CD8-positive, alpha-beta memory T cell (primary cell): ENCODE measurements around the gene ERGIC1. TPM values are rescaled to one million over a fixed set of nuclear protein-coding genes. Genes with fewer than 3 reads are reported as not detected.
A peak's percentile ranks its signal among the peaks of the same experiment; 100 is the strongest.

Experiments used
- CTCF ChIA-PET: fragments of 350-600 bp; sonication (Branson Sonifier 250); formaldehyde crosslinking; loops from one replicate; lab custom pipeline; 2021; ENCODE audit warnings: antibody characterized with exemption; lab: Charles Lee
- POLR2A ChIA-PET: fragments of 350-600 bp; sonication (Branson Sonifier 250); formaldehyde crosslinking; loops from one replicate; lab custom pipeline; 2021; ENCODE audit warnings: antibody characterized with exemption; lab: Charles Lee
- DNase-seq, 5 donors: peaks; one replicate each; pipeline versions ENCODE4 v3.0.0 to v3.0.0-alpha.2; 2020 to 2022; ENCODE audit warnings: mixed read lengths in 1 of 5
- H3K27ac ChIP-seq: one replicate; pipeline ENCODE4 v1.7.0; 2013; ENCODE audit warnings: low read depth, mild to moderate bottlenecking, low read length, moderate library complexity
- H3K27me3 ChIP-seq: 2 replicates; pipeline ENCODE4 v1.7.0; 2013; ENCODE audit warnings: low read length, mild to moderate bottlenecking; ENCODE audit not compliant: insufficient read depth, poor library complexity, severe bottlenecking
- H3K36me3 ChIP-seq: 2 replicates; pipeline ENCODE4 v1.7.0; 2013; ENCODE audit warnings: mild to moderate bottlenecking, low read length, moderate library complexity; ENCODE audit not compliant: insufficient read depth
- H3K4me1 ChIP-seq: 2 replicates; pipeline ENCODE4 v1.7.0; 2013; ENCODE audit warnings: mild to moderate bottlenecking, low read length, moderate library complexity; ENCODE audit not compliant: insufficient read depth
- H3K4me3 ChIP-seq: 2 replicates; pipeline ENCODE4 v1.7.0; 2013; ENCODE audit warnings: mild to moderate bottlenecking, low read length
- H3K9me3 ChIP-seq: 2 replicates; pipeline ENCODE4 v1.7.0; 2013; ENCODE audit warnings: mild to moderate bottlenecking, low read length
- H3K27ac Mint-ChIP-seq, 8 donors: one replicate each; pipeline ENCODE4 v1.8.0; 2020 to 2021; ENCODE audit warnings: mixed read lengths in 8 of 8, mild to moderate bottlenecking in 6 of 8, inconsistent platforms in 3 of 8, moderate library complexity in 3 of 8
- H3K27me3 Mint-ChIP-seq, 2 donors: one replicate each; pipeline ENCODE4 v1.8.0; 2020 to 2021; ENCODE audit warnings: mixed read lengths in 2 of 2, mild to moderate bottlenecking in 1 of 2, moderate library complexity in 1 of 2
- H3K36me3 Mint-ChIP-seq, 3 donors: one replicate each; pipeline ENCODE4 v1.8.0; 2020 to 2021; ENCODE audit warnings: mixed read lengths in 3 of 3, inconsistent platforms in 1 of 3, mild to moderate bottlenecking in 1 of 3
- H3K4me1 Mint-ChIP-seq, 3 donors: one replicate each; pipeline ENCODE4 v1.8.0; 2020 to 2021; ENCODE audit warnings: mixed read lengths in 3 of 3, inconsistent platforms in 1 of 3, mild to moderate bottlenecking in 1 of 3
- H3K4me3 Mint-ChIP-seq, 7 donors: one replicate each; pipeline ENCODE4 v1.8.0; 2020 to 2021; ENCODE audit warnings: mixed read lengths in 7 of 7, mild to moderate bottlenecking in 6 of 7, moderate library complexity in 4 of 7, inconsistent platforms in 2 of 7
- H3K9me3 Mint-ChIP-seq, 5 donors: one replicate each; pipeline ENCODE4 v1.8.0; 2020 to 2022; ENCODE audit warnings: mixed read lengths in 5 of 5, mild to moderate bottlenecking in 3 of 5, moderate library complexity in 2 of 5, inconsistent platforms in 1 of 5
- polyA plus RNA-seq: library from polyadenylated mRNA; unstranded; fragments of 300-500 nt; fragmentation: Illumina TruSeq; gene quantifications from one replicate; pipeline ENCODE4 v1.2.3, GENCODE V29; 2021
- total RNA-seq, 2 experiments: library from RNA; stranded (reverse); gene quantifications; one replicate each; pipeline ENCODE4 v1.2.3, GENCODE V29; 2021

Gene ERGIC1
- total and polyA plus RNA-seq, 3 experiments from 2014 or later, result 25.9 to 39.9 (median 39.7) TPM

- H3K4me1 ChIP-seq, result peaks cover under 1% of the 10 kb centered on the region
- no peaks in the 10 kb centered on the region for H3K36me3 ChIP-seq
- no peaks in the 10 kb centered on the region for H3K9me3 ChIP-seq
- Mint-ChIP-seq H3K4me1 (peaks cover 0 to 3% (median 3%) of the 10 kb centered on the region in 3 donors), H3K4me3 (no peak overlapping the region), H3K36me3 (peaks cover 0 to 50% (median 9%) of the 10 kb centered on the region in 3 donors), H3K9me3 (no peaks in the 10 kb centered on the region), H3K27me3 (no peaks in the 10 kb centered on the region), H3K27ac (peak overlapping the region in 2 of 8 donors; percentile 33 to 63)
- ChIA-PET CTCF (no interaction called here), POLR2A (no interaction called here)
- no peaks in the 10 kb centered on the region for H3K27me3 ChIP-seq
- no peak for DNase-seq
- no peak overlapping the region for H3K27ac ChIP-seq
- H3K4me3 ChIP-seq, result no peak overlapping the region
Measured at GRCh38 chr5:172902497-172903472, 68.7 kb downstream of the ERGIC1 start.

DNA sequence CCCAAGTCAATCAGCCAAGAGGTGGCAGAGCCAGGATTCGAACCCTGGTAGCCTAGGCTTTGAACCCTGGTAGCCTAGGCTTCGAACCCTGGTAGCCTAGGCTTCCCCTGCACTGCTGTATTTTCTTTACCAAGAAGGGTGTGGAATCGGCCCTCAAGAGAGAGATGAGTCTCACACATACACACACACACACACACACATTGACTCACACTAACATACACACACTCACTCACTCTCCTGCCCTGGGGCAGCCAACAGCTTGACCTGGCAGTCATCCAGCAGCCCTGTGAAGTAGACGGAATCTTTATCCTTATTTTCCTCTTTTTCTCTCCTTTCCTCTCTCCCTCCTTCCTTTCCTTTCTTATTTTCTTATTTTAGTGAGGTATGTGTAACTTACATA, 69.7 kb downstream of the ERGIC1 start:
- Histone ChIP-seq H3K4me1 (no peaks in the 10 kb centered on the region), H3K27me3 (no peaks in the 10 kb centered on the region), H3K9me3 (no peaks in the 10 kb centered on the region), H3K36me3 (no peaks in the 10 kb centered on the region), H3K27ac (no peak overlapping the region), H3K4me3 (no peak overlapping the region)
- no peaks in the 10 kb centered on the region for H3K27me3 Mint-ChIP-seq
- DNase-seq, result no peak
- peak overlapping the region in 6 of 8 donors; percentile 7 to 91 (median 41) for H3K27ac Mint-ChIP-seq
- no peak overlapping the region for H3K4me3 Mint-ChIP-seq
- ChIA-PET POLR2A (no interaction called here), CTCF (no interaction called here)
- no peaks in the 10 kb centered on the region for H3K9me3 Mint-ChIP-seq
- peaks cover 0 to 41% (median 6%) of the 10 kb centered on the region in 3 donors for H3K36me3 Mint-ChIP-seq
- no peaks in the 10 kb centered on the region for H3K4me1 Mint-ChIP-seq

GRCh38 chr5:172904312-172904642, 70.2 kb downstream of the ERGIC1 start:
- Histone ChIP-seq H3K4me3 (no peak overlapping the region), H3K27me3 (no peaks in the 10 kb centered on the region), H3K36me3 (no peaks in the 10 kb centered on the region), H3K4me1 (no peaks in the 10 kb centered on the region), H3K9me3 (no peaks in the 10 kb centered on the region), H3K27ac (no peak overlapping the region)
- no peak for DNase-seq
- H3K27ac Mint-ChIP-seq, result peak overlapping the region in 4 of 8 donors; percentile 13 to 85 (median 24)
- ChIA-PET POLR2A (no interaction called here), CTCF (interaction anchor here (1.9 kb wide), 1 partner anchor 188 kb away, joined by 7 read pairs; no protein-coding TSS in a partner anchor)
- no peak overlapping the region for H3K4me3 Mint-ChIP-seq
- H3K4me1 Mint-ChIP-seq, result no peaks in the 10 kb centered on the region
- H3K36me3 Mint-ChIP-seq, result peaks cover 0 to 39% (median 3%) of the 10 kb centered on the region in 3 donors
- H3K9me3 Mint-ChIP-seq, result no peaks in the 10 kb centered on the region
- H3K27me3 Mint-ChIP-seq, result no peaks in the 10 kb centered on the region

DNA sequence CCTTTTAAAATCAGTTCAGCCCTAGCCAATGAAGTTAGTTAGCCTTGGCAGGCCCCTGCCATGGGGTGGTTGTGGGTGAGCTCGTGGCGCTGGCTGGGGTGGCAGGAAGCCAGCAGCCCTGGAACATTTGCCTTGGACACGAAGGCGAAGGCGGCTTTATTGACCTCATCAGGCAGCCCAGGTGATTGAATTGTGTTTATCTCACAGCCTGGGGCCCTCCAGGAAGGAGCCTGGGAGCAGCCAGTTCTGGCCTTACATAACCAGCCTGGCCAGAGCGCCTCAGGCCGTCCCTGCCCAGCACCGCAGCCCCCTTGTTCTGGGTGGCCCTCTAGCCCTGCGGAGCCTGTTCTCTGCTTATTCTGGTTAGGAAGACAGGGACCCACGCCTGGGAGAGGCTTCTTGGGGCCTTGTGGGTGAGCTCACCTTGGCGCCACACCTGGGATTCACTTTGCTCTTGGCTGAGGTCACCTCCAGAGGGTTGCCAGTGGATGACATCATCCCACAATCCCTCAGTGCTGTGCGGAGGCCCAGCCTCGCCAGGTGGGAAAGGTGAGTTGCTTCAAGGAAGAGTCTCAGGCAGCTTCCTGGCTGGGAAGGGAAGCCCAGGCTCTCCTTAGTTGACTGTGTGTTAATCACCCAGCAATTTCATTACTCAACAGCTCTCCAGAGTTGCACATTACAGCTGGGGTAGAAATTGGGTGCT, 70.7 kb downstream of the ERGIC1 start:
- POLR2A ChIA-PET, result interaction anchor here (0.6 kb wide), 1 partner anchor 104 kb away, joined by 3 read pairs; no protein-coding TSS in a partner anchor

GRCh38 chr5:172905346-172906140, 71.5 kb downstream of the ERGIC1 start:
- DNase-seq, result no peak
- no peak overlapping the region for H3K4me3 ChIP-seq
- Mint-ChIP-seq H3K27ac (peak overlapping the region in 3 of 8 donors; percentile 52 to 89 (median 60)), H3K4me1 (no peaks in the 10 kb centered on the region), H3K27me3 (no peaks in the 10 kb centered on the region), H3K4me3 (no peak overlapping the region), H3K36me3 (peaks cover 0 to 36% (median 11%) of the 10 kb centered on the region in 3 donors), H3K9me3 (no peaks in the 10 kb centered on the region)
- H3K27ac ChIP-seq, result no peak overlapping the region
- no peaks in the 10 kb centered on the region for H3K36me3 ChIP-seq
- ChIA-PET POLR2A (no interaction called here), CTCF (interaction anchor here (1.5 to 2.4 kb wide), 4 partner anchors 27 to 191 kb away, joined by 4 to 9 read pairs (median 6); no protein-coding TSS in a partner anchor)
- no peaks in the 10 kb centered on the region for H3K27me3 ChIP-seq
- no peaks in the 10 kb centered on the region for H3K4me1 ChIP-seq
- H3K9me3 ChIP-seq, result no peaks in the 10 kb centered on the region

More for the DNA sequence above, 70.7 kb downstream of the ERGIC1 start:
- Histone ChIP-seq H3K36me3 (no peaks in the 10 kb centered on the region), H3K4me1 (no peaks in the 10 kb centered on the region), H3K27me3 (no peaks in the 10 kb centered on the region), H3K4me3 (no peak overlapping the region), H3K27ac (no peak overlapping the region), H3K9me3 (no peaks in the 10 kb centered on the region)
- CTCF ChIA-PET, result interaction anchor here (1.5 to 2.4 kb wide), 3 partner anchors 97 to 190 kb away, joined by 4 to 9 read pairs (median 7); no protein-coding TSS in a partner anchor
- peak overlapping the region in 3 of 8 donors; percentile 30 to 75 (median 52) for H3K27ac Mint-ChIP-seq
- no peak overlapping the region for H3K4me3 Mint-ChIP-seq
- H3K4me1 Mint-ChIP-seq, result no peaks in the 10 kb centered on the region
- H3K27me3 Mint-ChIP-seq, result no peaks in the 10 kb centered on the region
- DNase-seq, result no peak
- no peaks in the 10 kb centered on the region for H3K9me3 Mint-ChIP-seq
- H3K36me3 Mint-ChIP-seq, result peaks cover 0 to 38% (median 7%) of the 10 kb centered on the region in 3 donors

GRCh38 chr5:172906436-172906835, 72.4 kb downstream of the ERGIC1 start:
- DNase-seq, result no peak
- no peaks in the 10 kb centered on the region for H3K4me1 ChIP-seq
- Mint-ChIP-seq H3K4me3 (no peak overlapping the region), H3K27ac (peak overlapping the region in 2 of 8 donors; percentile 3 to 26), H3K9me3 (no peaks in the 10 kb centered on the region), H3K36me3 (peaks cover 0 to 37% (median 11%) of the 10 kb centered on the region in 3 donors), H3K27me3 (no peaks in the 10 kb centered on the region), H3K4me1 (no peaks in the 10 kb centered on the region)
- H3K27me3 ChIP-seq, result no peaks in the 10 kb centered on the region
- no peaks in the 10 kb centered on the region for H3K9me3 ChIP-seq
- H3K36me3 ChIP-seq, result no peaks in the 10 kb centered on the region
- ChIA-PET CTCF (interaction anchor here (1.5 to 2.4 kb wide), 4 partner anchors 26 to 192 kb away, joined by 4 to 9 read pairs (median 6); no protein-coding TSS in a partner anchor), POLR2A (no interaction called here)
- no peak overlapping the region for H3K27ac ChIP-seq
- no peak overlapping the region for H3K4me3 ChIP-seq

GRCh38 chr5:172906888-172907287, 72.8 kb downstream of the ERGIC1 start:
- no peaks in the 10 kb centered on the region for H3K4me1 Mint-ChIP-seq
- no peaks in the 10 kb centered on the region for H3K27me3 Mint-ChIP-seq
- H3K4me1 ChIP-seq, result no peaks in the 10 kb centered on the region
- peak overlapping the region in 2 of 8 donors; percentile 41 to 76 for H3K27ac Mint-ChIP-seq
- CTCF ChIA-PET, result interaction anchor here (1.6 to 2.4 kb wide), 2 partner anchors 26 to 193 kb away, joined by 4 to 9 read pairs; no protein-coding TSS in a partner anchor
- no peak overlapping the region for H3K4me3 ChIP-seq
- DNase-seq, result no peak
- no peaks in the 10 kb centered on the region for H3K36me3 ChIP-seq
- POLR2A ChIA-PET, result no interaction called here
- H3K27me3 ChIP-seq, result no peaks in the 10 kb centered on the region
- peaks cover 0 to 37% (median 11%) of the 10 kb centered on the region in 3 donors for H3K36me3 Mint-ChIP-seq
- no peaks in the 10 kb centered on the region for H3K9me3 ChIP-seq
- no peak overlapping the region for H3K4me3 Mint-ChIP-seq
- H3K27ac ChIP-seq, result no peak overlapping the region
- H3K9me3 Mint-ChIP-seq, result no peaks in the 10 kb centered on the region
